ENCODE measurements around the gene SMARCC1.
"Not testable (repeated sequence)": the region's sequence is repeated elsewhere in the genome, so short reads cannot be mapped to it uniquely, and the experiment has no call there.

The SMARCC1 gene

GRCh38 chr3:47761046-47761445, 20.6 kb downstream of the SMARCC1 start:
- Histone ChIP-seq H3K79me2 (ENCODE audit: insufficient read depth, low read length) (peaks cover 87% of the 10 kb centered on the region), H3K27me3 (ENCODE audit: low read length) (no peaks in the 10 kb centered on the region), H3K36me3 (ENCODE audit: low read length) (peaks cover under 1% of the 10 kb centered on the region; the same call in 1 of the 2 replicates)

GRCh38 chr3:47760207-47760606, 21.5 kb downstream of the SMARCC1 start:
- H3K27ac ChIP-seq (ENCODE audit: low read depth, low read length); H4K20me1 ChIP-seq (ENCODE audit: low read depth, low read length); H3K36me3 ChIP-seq (ENCODE audit: low read length); H3K4me2 ChIP-seq (ENCODE audit: low read depth, low read length, poor library complexity, severe bottlenecking); H3K27me3 ChIP-seq (ENCODE audit: low read length); H3K9me3 ChIP-seq (ENCODE audit: insufficient read depth, low read length); H2AFZ ChIP-seq (ENCODE audit: low read depth, low read length, severe bottlenecking); H3K4me3 ChIP-seq (ENCODE audit: insufficient read depth, low read length, poor library complexity, severe bottlenecking); H3K9ac ChIP-seq (ENCODE audit: low read length); H3K9me2 ChIP-seq (replicated peaks; ENCODE audit: insufficient read depth, low read length); H3F3A ChIP-seq (ENCODE audit: insufficient read depth): not testable (repeated sequence)
- H3K79me2 ChIP-seq (ENCODE audit: insufficient read depth, low read length) = peaks cover 83% of the 10 kb centered on the region

More at GRCh38 chr3:47761046-47761445, 20.6 kb downstream of the SMARCC1 start:
- no peak overlapping the region for H3K27ac ChIP-seq (ENCODE audit: low read depth, low read length)
- H3F3A ChIP-seq (ENCODE audit: insufficient read depth) = no peaks in the 10 kb centered on the region
- H3K4me2 ChIP-seq (ENCODE audit: low read depth, low read length, poor library complexity, severe bottlenecking) = no peak overlapping the region
- no peaks in the 10 kb centered on the region for H3K9me2 ChIP-seq (replicated peaks; ENCODE audit: insufficient read depth, low read length)
- 0 out of 2 replicates have a peak, but pooled peaks cover 5% of the 10 kb centered on the region for H4K20me1 ChIP-seq (ENCODE audit: low read depth, low read length)
- H3K4me3 ChIP-seq (ENCODE audit: insufficient read depth, low read length, poor library complexity, severe bottlenecking) = no peak overlapping the region
- no peak overlapping the region for H3K9ac ChIP-seq (ENCODE audit: low read length)
- no peak overlapping the region for H2AFZ ChIP-seq (ENCODE audit: low read depth, low read length, severe bottlenecking)
- no peaks in the 10 kb centered on the region for H3K9me3 ChIP-seq (ENCODE audit: insufficient read depth, low read length)
- TF ChIP-seq CTCF (IDR thresholded peaks at IDR 0.05; ENCODE audit: insufficient read depth, low read length, poor library complexity, severe bottlenecking) (no peak), EZH2phosphoT487 (conservative IDR thresholded peaks at IDR 0.05; ENCODE audit: low read length) (no peak)

GRCh38 chr3:47758261-47759025, 23.2 kb downstream of the SMARCC1 start:
- Histone ChIP-seq H3K9me3 (ENCODE audit: insufficient read depth, low read length) (no peaks in the 10 kb centered on the region), H3K27ac (ENCODE audit: low read depth, low read length) (no peak overlapping the region), H2AFZ (ENCODE audit: low read depth, low read length, severe bottlenecking) (no peak overlapping the region), H3F3A (ENCODE audit: insufficient read depth) (no peaks in the 10 kb centered on the region), H4K20me1 (ENCODE audit: low read depth, low read length) (0 out of 2 replicates have a peak, but pooled peaks cover 9% of the 10 kb centered on the region), H3K4me2 (ENCODE audit: low read depth, low read length, poor library complexity, severe bottlenecking) (no peak overlapping the region), H3K4me3 (ENCODE audit: insufficient read depth, low read length, poor library complexity, severe bottlenecking) (no peak overlapping the region), H3K9me2 (replicated peaks; ENCODE audit: insufficient read depth, low read length) (no peaks in the 10 kb centered on the region), H3K36me3 (ENCODE audit: low read length) (no peaks in the 10 kb centered on the region; the same call in 1 of the 2 replicates), H3K79me2 (ENCODE audit: insufficient read depth, low read length) (peaks cover 84% of the 10 kb centered on the region), H3K27me3 (ENCODE audit: low read length) (no peaks in the 10 kb centered on the region), H3K9ac (ENCODE audit: low read length) (no peak overlapping the region)
- no peak for TF ChIP-seq CTCF (IDR thresholded peaks at IDR 0.05; ENCODE audit: insufficient read depth, low read length, poor library complexity, severe bottlenecking)
- no peak for TF ChIP-seq EZH2phosphoT487 (conservative IDR thresholded peaks at IDR 0.05; ENCODE audit: low read length)

- no peaks in the 10 kb centered on the region for H3K27me3 ChIP-seq (ENCODE audit: low read length)
- H2AFZ ChIP-seq (ENCODE audit: low read depth, low read length, severe bottlenecking) = no peak overlapping the region
- H3K9me2 ChIP-seq (replicated peaks; ENCODE audit: insufficient read depth, low read length) = no peaks in the 10 kb centered on the region
- no peak overlapping the region for H3K9ac ChIP-seq (ENCODE audit: low read length)
- H3F3A ChIP-seq (ENCODE audit: insufficient read depth) = peaks cover 4% of the 10 kb centered on the region; the same call in 1 of the 2 replicates
- no peak overlapping the region for H3K4me3 ChIP-seq (ENCODE audit: insufficient read depth, low read length, poor library complexity, severe bottlenecking)
- peaks cover 15% of the 10 kb centered on the region for H4K20me1 ChIP-seq (ENCODE audit: low read depth, low read length)
- TF ChIP-seq EZH2phosphoT487 (conservative IDR thresholded peaks at IDR 0.05; ENCODE audit: low read length) = no peak
- TF ChIP-seq CTCF (IDR thresholded peaks at IDR 0.05; ENCODE audit: insufficient read depth, low read length, poor library complexity, severe bottlenecking) = no peak
- peaks cover 95% of the 10 kb centered on the region for H3K79me2 ChIP-seq (ENCODE audit: insufficient read depth, low read length)
- H3K4me2 ChIP-seq (ENCODE audit: low read depth, low read length, poor library complexity, severe bottlenecking) = no peak overlapping the region
- no peak overlapping the region for H3K27ac ChIP-seq (ENCODE audit: low read depth, low read length)
- peaks cover 3% of the 10 kb centered on the region; the same call in 1 of the 2 replicates for H3K36me3 ChIP-seq (ENCODE audit: low read length)
- H3K9me3 ChIP-seq (ENCODE audit: insufficient read depth, low read length) = no peaks in the 10 kb centered on the region
Measured at GRCh38 chr3:47752716-47753115, 29.0 kb downstream of the SMARCC1 start.

- H3K79me2 ChIP-seq (ENCODE audit: insufficient read depth, low read length) = peaks cover 92% of the 10 kb centered on the region
Measured at GRCh38 chr3:47750811-47751354, 30.8 kb downstream of the SMARCC1 start.

More at GRCh38 chr3:47750811-47751354, 30.8 kb downstream of the SMARCC1 start:
- not testable (repeated sequence) for H3K4me2 ChIP-seq (ENCODE audit: low read depth, low read length, poor library complexity, severe bottlenecking); H3K36me3 ChIP-seq (ENCODE audit: low read length); H3K27ac ChIP-seq (ENCODE audit: low read depth, low read length); H3K4me3 ChIP-seq (ENCODE audit: insufficient read depth, low read length, poor library complexity, severe bottlenecking); H3K9me2 ChIP-seq (replicated peaks; ENCODE audit: insufficient read depth, low read length); H3K9ac ChIP-seq (ENCODE audit: low read length); H3K27me3 ChIP-seq (ENCODE audit: low read length); H3F3A ChIP-seq (ENCODE audit: insufficient read depth); H3K9me3 ChIP-seq (ENCODE audit: insufficient read depth, low read length); H2AFZ ChIP-seq (ENCODE audit: low read depth, low read length, severe bottlenecking)
- H4K20me1 ChIP-seq (ENCODE audit: low read depth, low read length) = peaks cover 15% of the 10 kb centered on the region
